Urinary bladder (tissue), 4 donors: ENCODE results near the gene LENG8. TPM values are rescaled to one million over a fixed set of nuclear protein-coding genes. Genes with fewer than 3 reads are reported as not detected.

Experiments used
- DNase-seq: peaks from one replicate; pipeline ENCODE4 v3.0.0-alpha.2; 2015; ENCODE audit errors: extremely low spot score
- H3K27ac ChIP-seq: one replicate; pipeline ENCODE4 v1.5.1; 2013; ENCODE audit warnings: low read depth, mild to moderate bottlenecking, moderate library complexity
- H3K36me3 ChIP-seq: one replicate; pipeline ENCODE4 v1.6.1; 2013; ENCODE audit warnings: mild to moderate bottlenecking, moderate library complexity; ENCODE audit not compliant: insufficient read depth
- H3K4me1 ChIP-seq: one replicate; pipeline ENCODE4 v1.6.1; 2013; ENCODE audit warnings: mild to moderate bottlenecking, moderate library complexity; ENCODE audit not compliant: insufficient read depth
- H3K4me3 ChIP-seq: one replicate; pipeline ENCODE4 v1.5.1; 2013; ENCODE audit warnings: low read depth, low read length
- WGBS: extraction: QIAGEN DNeasy Blood & Tissue Kit; methylation state at CpG from one replicate; pipeline ENCODE4 v1.1.7; 2013; 5-methylcytosine and 5-hydroxymethylcytosine counted together
- polyA plus RNA-seq: library from polyadenylated mRNA; stranded (reverse); fragments of 200-250 nt; gene quantifications from one replicate; pipeline ENCODE4 v1.2.3, GENCODE V29; 2013
- total RNA-seq: library from RNA; depleted of rRNA; stranded (reverse); fragments of >200 nt; gene quantifications from one replicate; pipeline ENCODE4 v1.2.3, GENCODE V29; 2014
- donor health status: healthy with polysubstance abuse.
- donor health status: healthy.

LENG8 gene
- total and polyA plus RNA-seq, 2 donors: 49.7 to 121 TPM

DNA sequence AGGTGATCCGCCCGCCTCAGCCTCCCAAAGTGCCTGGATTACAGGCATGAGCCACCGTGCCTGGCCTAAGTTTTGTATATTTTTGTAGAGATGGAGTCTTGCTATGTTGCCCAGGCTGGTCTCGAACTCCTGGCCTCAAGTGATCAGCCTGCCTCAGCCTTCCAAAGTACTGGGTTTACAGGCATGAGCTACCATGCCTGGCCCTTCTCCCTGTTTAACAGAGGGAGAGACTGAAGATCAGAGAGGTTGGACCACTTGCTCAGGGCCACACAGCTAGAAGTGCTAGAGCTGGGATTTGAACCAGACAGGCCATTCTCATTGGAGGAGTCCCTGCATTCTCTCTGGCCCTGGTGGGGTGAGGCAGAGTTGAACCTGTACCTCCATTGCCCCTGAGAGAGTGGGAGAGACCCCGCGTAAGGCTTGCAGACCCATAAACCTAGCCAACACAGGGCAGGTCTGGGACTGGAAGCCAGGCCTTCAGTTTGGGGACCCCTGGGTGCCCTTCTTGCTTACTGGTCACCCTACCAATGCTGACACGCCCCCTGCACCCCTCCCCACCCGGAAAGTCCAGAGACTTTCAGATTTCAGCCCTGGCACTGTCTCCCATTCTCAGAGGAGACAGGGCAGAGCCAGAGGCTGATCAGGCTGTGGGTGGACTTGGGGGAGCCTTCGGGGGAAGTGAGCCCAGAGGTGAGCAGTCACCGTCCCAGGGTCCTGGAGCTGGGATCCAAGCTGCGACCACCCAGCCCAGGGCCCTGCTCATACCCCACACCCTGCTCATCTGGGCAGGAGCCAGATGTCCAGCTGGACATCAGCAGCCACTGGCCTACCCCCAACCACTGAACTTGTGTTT, 20.4 kb upstream of the LENG8 start:
- WGBS: 70% methylated on average over 11 of the region's 11 CpGs
- Histone ChIP-seq H3K4me1 (no peaks in the 10 kb centered on the region), H3K4me3 (no peak overlapping the region), H3K27ac (no peak overlapping the region), H3K36me3 (no peaks in the 10 kb centered on the region)
- DNase-seq: no peak

DNA sequence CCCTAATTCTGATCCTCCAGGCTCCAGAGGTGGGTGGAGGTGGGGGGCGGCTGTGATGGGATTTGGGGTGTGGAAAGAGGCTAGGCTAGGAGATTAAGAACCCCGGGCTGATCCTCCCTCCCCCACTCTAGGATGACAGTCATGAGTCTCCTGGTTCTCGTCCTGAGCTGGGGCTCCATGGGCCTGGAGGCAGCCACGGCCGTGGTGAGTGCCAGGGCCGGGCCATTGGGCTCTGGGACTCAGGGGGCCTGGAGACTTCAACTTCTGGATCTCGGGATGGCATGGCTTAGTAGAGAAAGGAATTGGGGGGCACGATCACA, 19.9 kb upstream of the LENG8 start:
- no peak overlapping the region for H3K27ac ChIP-seq
- no peak overlapping the region for H3K4me3 ChIP-seq
- no peaks in the 10 kb centered on the region for H3K4me1 ChIP-seq
- H3K36me3 ChIP-seq: no peaks in the 10 kb centered on the region
- no peak for DNase-seq
- 36% methylated on average over 8 of the region's 8 CpGs for WGBS

- H3K4me1 ChIP-seq: no peaks in the 10 kb centered on the region
- H3K27ac ChIP-seq: no peak overlapping the region
- 41% methylated on average over 13 of the region's 13 CpGs for WGBS
- no peak for DNase-seq
- H3K4me3 ChIP-seq: no peak overlapping the region
- H3K36me3 ChIP-seq: no peaks in the 10 kb centered on the region
Measured at GRCh38 chr19:54429545-54430227, 19.3 kb upstream of the LENG8 start.

- H3K27ac ChIP-seq: no peak overlapping the region
- no peak overlapping the region for H3K4me3 ChIP-seq
- WGBS: 6% methylated on average over 43 of the region's 43 CpGs
- DNase-seq: no peak
- H3K4me1 ChIP-seq: no peaks in the 10 kb centered on the region
- no peaks in the 10 kb centered on the region for H3K36me3 ChIP-seq
Measured at GRCh38 chr19:54430306-54431254, 18.4 kb upstream of the LENG8 start.

DNA sequence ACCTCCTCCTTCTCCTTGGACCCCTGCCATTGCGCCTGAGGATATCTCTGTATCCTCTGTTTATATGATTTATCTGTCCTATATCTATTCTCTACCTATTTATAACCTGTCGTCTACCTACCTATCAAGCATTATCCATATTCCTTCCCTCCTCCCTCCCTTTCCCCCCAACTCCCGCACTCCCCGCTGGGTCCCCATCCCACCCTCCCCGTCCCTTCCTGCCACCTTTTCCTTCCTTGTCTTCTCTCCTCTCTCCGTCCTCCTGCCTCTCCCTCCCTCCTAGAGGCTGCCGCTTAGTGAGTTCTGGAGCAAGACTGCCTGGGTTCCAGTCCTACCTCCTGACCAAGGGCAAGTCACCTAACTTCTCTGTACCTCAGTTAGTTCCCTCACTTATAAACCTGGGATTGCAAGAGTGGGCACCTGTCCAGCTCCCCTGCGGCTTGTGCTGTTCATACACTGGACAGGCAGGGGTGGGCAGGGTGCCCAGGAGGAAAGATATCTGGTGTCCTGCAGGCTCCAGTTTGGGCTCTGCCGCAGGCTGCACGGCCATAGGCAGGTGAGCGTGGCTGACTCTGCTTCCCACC, 17.7 kb upstream of the LENG8 start:
- Histone ChIP-seq H3K36me3 (no peaks in the 10 kb centered on the region), H3K4me3 (no peak overlapping the region)

GRCh38 chr19:54432144-54432738, 16.8 kb upstream of the LENG8 start:
- WGBS: 73% methylated on average over 10 of the region's 10 CpGs
- no peak for DNase-seq

More for the DNA sequence above, 17.7 kb upstream of the LENG8 start:
- H3K4me1 ChIP-seq: no peaks in the 10 kb centered on the region
- no peak for DNase-seq
- H3K27ac ChIP-seq: no peak overlapping the region
- WGBS: 19% methylated on average over 11 of the region's 11 CpGs

DNA sequence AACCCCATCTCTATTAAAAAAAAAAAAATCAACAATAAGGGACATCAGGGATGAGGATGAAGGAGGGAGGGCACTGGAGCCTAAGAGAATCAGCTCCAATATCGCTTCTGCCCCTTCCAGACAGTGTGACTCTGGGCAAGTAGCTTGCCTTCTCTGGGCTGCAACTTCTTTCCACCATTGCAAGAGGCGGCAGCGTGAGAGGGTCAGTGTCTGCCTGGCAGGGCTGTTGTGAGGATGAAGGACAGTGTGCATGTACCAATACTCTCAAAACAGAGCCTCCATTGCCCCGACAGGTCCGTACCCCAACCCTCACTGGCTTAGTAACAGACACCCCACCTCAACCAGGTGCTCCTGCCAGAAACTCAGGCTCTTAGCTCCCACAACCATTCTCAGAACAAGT, 15.3 kb upstream of the LENG8 start:
- DNase-seq: no peak
- 93% methylated on average over 5 of the region's 5 CpGs for WGBS
- Histone ChIP-seq H3K4me3 (no peak overlapping the region), H3K27ac (no peak overlapping the region), H3K36me3 (no peaks in the 10 kb centered on the region), H3K4me1 (no peaks in the 10 kb centered on the region)

More at GRCh38 chr19:54432144-54432738, 16.8 kb upstream of the LENG8 start:
- H3K4me3 ChIP-seq: no peak overlapping the region
- H3K4me1 ChIP-seq: no peaks in the 10 kb centered on the region
- H3K27ac ChIP-seq: no peak overlapping the region
- H3K36me3 ChIP-seq: no peaks in the 10 kb centered on the region

- Histone ChIP-seq H3K27ac (no peak overlapping the region), H3K4me3 (no peak overlapping the region), H3K4me1 (no peaks in the 10 kb centered on the region), H3K36me3 (no peaks in the 10 kb centered on the region)
- WGBS: 54% methylated on average over 23 of the region's 23 CpGs
- no peak for DNase-seq
Measured at GRCh38 chr19:54434112-54434872, 14.7 kb upstream of the LENG8 start.

DNA sequence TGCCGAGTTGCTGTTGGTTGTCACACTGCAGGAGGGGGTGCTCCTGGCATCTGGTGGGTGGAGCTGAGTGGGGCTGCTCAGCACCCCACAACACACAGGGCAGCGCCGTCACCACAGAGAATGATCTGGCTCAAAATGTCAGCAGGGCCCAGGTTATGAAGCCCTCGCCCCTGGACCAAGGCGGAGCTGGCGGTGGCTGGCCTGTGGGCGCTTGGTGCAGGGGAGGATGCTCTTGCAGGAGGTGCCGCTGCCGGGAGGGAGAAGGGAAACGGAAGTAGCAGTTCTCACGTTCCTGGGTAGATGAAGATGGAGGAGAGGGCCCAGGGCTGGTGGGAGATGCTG, 14.2 kb upstream of the LENG8 start:
- Histone ChIP-seq H3K36me3 (no peaks in the 10 kb centered on the region), H3K4me3 (no peak overlapping the region), H3K27ac (no peak overlapping the region), H3K4me1 (no peaks in the 10 kb centered on the region)
- DNase-seq: no peak
- 48% methylated on average over 11 of the region's 11 CpGs for WGBS

GRCh38 chr19:54435551-54436016, 13.4 kb upstream of the LENG8 start:
- H3K4me3 ChIP-seq: no peak overlapping the region
- H3K4me1 ChIP-seq: no peaks in the 10 kb centered on the region
- WGBS: 23% methylated on average over 16 of the region's 16 CpGs
- no peaks in the 10 kb centered on the region for H3K36me3 ChIP-seq
- DNase-seq: no peak
- H3K27ac ChIP-seq: no peak overlapping the region

DNA sequence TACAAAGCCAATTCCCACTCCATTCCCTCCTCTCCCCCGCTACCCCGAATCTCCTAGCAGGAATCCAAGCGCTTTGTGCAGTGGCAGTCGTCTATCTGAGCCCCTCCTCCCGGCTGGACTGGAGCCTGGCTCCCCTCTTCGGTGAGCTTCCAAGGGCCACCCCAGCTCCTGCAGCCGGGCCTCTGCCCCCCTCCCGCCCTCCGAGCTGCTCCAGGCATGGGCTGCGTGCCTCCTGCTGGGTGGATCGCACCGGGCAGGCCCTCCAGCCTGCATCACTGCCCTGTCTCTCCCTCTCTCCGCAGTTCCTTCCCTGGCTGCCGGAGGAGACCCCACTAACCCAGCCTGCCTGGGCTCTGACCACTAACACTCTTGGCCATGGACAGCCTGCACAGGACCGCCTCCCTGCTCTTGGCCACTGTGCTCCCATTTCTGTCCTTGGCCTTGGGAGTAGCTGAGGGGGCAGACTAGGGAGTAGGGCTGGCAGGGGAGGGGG, 12.9 kb upstream of the LENG8 start:
- H3K4me3 ChIP-seq: no peak overlapping the region
- H3K4me1 ChIP-seq: no peaks in the 10 kb centered on the region
- H3K27ac ChIP-seq: no peak overlapping the region
- WGBS: 30% methylated on average over 15 of the region's 15 CpGs
- DNase-seq: no peak
- H3K36me3 ChIP-seq: no peaks in the 10 kb centered on the region

DNA sequence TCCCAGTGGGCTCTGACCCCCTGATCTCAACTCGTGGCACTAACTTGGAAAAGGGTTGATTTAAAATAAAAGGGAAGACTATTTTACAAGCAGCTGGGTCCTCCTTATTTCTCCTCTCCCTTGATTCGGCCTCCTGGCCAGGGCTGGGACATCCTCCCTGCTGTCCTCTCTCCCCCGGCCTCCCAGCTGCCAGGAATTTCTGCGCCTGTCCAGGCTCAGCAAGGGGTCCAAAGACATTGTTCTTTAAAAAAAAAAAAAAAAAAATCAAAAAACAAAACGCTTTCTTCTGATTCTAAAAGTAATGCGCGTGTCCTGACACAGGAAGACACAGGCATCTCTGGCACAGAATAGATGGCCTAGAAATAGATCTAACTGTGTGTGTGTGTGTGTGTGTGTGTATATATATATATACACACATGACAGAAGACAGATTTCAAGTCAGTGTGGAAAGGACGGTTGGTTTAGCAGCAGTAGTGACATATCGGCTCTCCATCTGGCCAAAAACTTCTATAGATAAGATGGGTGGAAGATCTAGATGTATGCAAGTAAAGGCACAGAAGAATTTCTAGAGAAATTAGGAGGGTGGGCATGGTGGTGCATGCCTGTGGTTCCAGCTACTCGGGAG, 12.3 kb upstream of the LENG8 start:
- DNase-seq: no peak
- WGBS: 68% methylated on average over 10 of the region's 10 CpGs
- no peak overlapping the region for H3K27ac ChIP-seq

More for the DNA sequence above, 12.3 kb upstream of the LENG8 start:
- no peaks in the 10 kb centered on the region for H3K36me3 ChIP-seq
- no peak overlapping the region for H3K4me3 ChIP-seq
- no peaks in the 10 kb centered on the region for H3K4me1 ChIP-seq
